Natural killer cell (primary cell): Measurements from ENCODE around the gene SLC24A3. TPM values are rescaled to one million over a fixed set of nuclear protein-coding genes. Genes with fewer than 3 reads are reported as not detected.

Experiments used
- ATAC-seq, 3 donors: fragments of 150-1000 bp in 2 of 3; fragments of 200-7000 bp in 1 of 3; cut with Tn5 transposase; 1 replicate in 1 of 3; 2 replicates in 2 of 3; pipeline ENCODE4 v1.10.0; 2021; ENCODE audit warnings: mild to moderate bottlenecking in 2 of 3, moderate library complexity in 2 of 3
- DNase-seq, 2 donors: peaks; one replicate each; pipeline versions ENCODE4 v3.0.0 to v3.0.0-alpha.2; 2013 to 2021; ENCODE audit warnings: mixed read lengths in 1 of 2
- H3K27ac ChIP-seq: one replicate; pipeline ENCODE4 v1.5.1; 2013; ENCODE audit warnings: mild to moderate bottlenecking, low read length
- H3K27me3 ChIP-seq: one replicate; pipeline ENCODE4 v1.6.1; 2013; ENCODE audit warnings: low read length; ENCODE audit not compliant: control insufficient read depth, insufficient read depth
- H3K36me3 ChIP-seq: one replicate; pipeline ENCODE4 v1.6.1; 2013; ENCODE audit warnings: low read length; ENCODE audit not compliant: control insufficient read depth, insufficient read depth
- H3K4me1 ChIP-seq: one replicate; pipeline ENCODE4 v1.6.1; 2013; ENCODE audit warnings: low read length; ENCODE audit not compliant: control insufficient read depth, insufficient read depth
- H3K4me3 ChIP-seq: one replicate; pipeline ENCODE4 v1.5.1; 2013; ENCODE audit warnings: low read length
- H3K9me3 ChIP-seq: one replicate; pipeline ENCODE4 v1.6.1; 2013; ENCODE audit warnings: low read length; ENCODE audit not compliant: control insufficient read depth, insufficient read depth
- H3K27ac Mint-ChIP-seq, 2 donors: one replicate each; pipeline ENCODE4 v1.8.0; 2022; ENCODE audit warnings: mild to moderate bottlenecking in 2 of 2, mixed read lengths in 2 of 2, moderate library complexity in 1 of 2
- H3K27me3 Mint-ChIP-seq, 2 donors: one replicate each; pipeline ENCODE4 v1.8.0; 2022; ENCODE audit warnings: low read depth in 2 of 2, mixed read lengths in 2 of 2
- H3K36me3 Mint-ChIP-seq: one replicate; pipeline ENCODE4 v1.8.0; 2022; ENCODE audit warnings: mixed read lengths
- H3K4me1 Mint-ChIP-seq, 2 donors: one replicate each; pipeline ENCODE4 v1.8.0; 2022; ENCODE audit warnings: mixed read lengths in 2 of 2
- H3K4me3 Mint-ChIP-seq: one replicate; pipeline ENCODE4 v1.8.0; 2022; ENCODE audit warnings: mild to moderate bottlenecking, moderate library complexity, mixed read lengths
- H3K9me3 Mint-ChIP-seq, 2 donors: one replicate each; pipeline ENCODE4 v1.8.0; 2022; ENCODE audit warnings: mixed read lengths in 2 of 2
- WGBS: methylation state at CpG from one replicate; pipeline ENCODE4 v1.1.7; 2013; ENCODE audit warnings: missing lambda C conversion rate; ENCODE audit not compliant: insufficient coverage; 5-methylcytosine and 5-hydroxymethylcytosine counted together
- intact Hi-C: fragments of 100-400 bp; cut with micrococcal nuclease; formaldehyde crosslinking; loops from one replicate; pipeline ENCODE4 v1.14.2; 2022
- total RNA-seq, 4 donors: library from RNA; stranded (reverse); fragments of 120-200 nt in 1 of 4; gene quantifications; one replicate each; pipeline versions ENCODE4 v1.2.3 to v1.2.4, GENCODE V29; 2013 to 2022
- TF ChIP-seq, protein P1 (sequence below): fragments of 200-600 bp; IDR thresholded peaks from one replicate; pipeline ENCODE4 v1.8.0; 2022; ENCODE audit warnings: antibody characterized with exemption

Gene SLC24A3
- total RNA-seq, 3 donors from 2014 or later (not counting 1 experiment from before 2014, with no cell fraction given), result 0.09 to 5.5 (median 0.99) TPM

GRCh38 chr20:19275038-19275629, 62.7 kb downstream of the SLC24A3 start:
- peaks cover 2 to 5% of the 10 kb centered on the region in 2 donors for H3K27me3 Mint-ChIP-seq
- Histone ChIP-seq H3K27me3 (no peaks in the 10 kb centered on the region), H3K9me3 (no peaks in the 10 kb centered on the region), H3K4me3 (no peak overlapping the region), H3K4me1 (no peaks in the 10 kb centered on the region), H3K36me3 (no peaks in the 10 kb centered on the region), H3K27ac (no peak overlapping the region)
- ATAC-seq, result no peak
- no peaks in the 10 kb centered on the region for H3K9me3 Mint-ChIP-seq
- DNase-seq, result no peak
- H3K27ac Mint-ChIP-seq, result no peak overlapping the region
- no peaks in the 10 kb centered on the region for H3K4me1 Mint-ChIP-seq
- H3K4me3 Mint-ChIP-seq, result no peak overlapping the region
- WGBS, result 53% methylated on average over 3 of the region's 3 CpGs
- intact Hi-C loops, result no loop called here
- no peaks in the 10 kb centered on the region for H3K36me3 Mint-ChIP-seq
- TF ChIP-seq, protein P1, sequence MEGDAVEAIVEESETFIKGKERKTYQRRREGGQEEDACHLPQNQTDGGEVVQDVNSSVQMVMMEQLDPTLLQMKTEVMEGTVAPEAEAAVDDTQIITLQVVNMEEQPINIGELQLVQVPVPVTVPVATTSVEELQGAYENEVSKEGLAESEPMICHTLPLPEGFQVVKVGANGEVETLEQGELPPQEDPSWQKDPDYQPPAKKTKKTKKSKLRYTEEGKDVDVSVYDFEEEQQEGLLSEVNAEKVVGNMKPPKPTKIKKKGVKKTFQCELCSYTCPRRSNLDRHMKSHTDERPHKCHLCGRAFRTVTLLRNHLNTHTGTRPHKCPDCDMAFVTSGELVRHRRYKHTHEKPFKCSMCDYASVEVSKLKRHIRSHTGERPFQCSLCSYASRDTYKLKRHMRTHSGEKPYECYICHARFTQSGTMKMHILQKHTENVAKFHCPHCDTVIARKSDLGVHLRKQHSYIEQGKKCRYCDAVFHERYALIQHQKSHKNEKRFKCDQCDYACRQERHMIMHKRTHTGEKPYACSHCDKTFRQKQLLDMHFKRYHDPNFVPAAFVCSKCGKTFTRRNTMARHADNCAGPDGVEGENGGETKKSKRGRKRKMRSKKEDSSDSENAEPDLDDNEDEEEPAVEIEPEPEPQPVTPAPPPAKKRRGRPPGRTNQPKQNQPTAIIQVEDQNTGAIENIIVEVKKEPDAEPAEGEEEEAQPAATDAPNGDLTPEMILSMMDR, result no peak

DNA sequence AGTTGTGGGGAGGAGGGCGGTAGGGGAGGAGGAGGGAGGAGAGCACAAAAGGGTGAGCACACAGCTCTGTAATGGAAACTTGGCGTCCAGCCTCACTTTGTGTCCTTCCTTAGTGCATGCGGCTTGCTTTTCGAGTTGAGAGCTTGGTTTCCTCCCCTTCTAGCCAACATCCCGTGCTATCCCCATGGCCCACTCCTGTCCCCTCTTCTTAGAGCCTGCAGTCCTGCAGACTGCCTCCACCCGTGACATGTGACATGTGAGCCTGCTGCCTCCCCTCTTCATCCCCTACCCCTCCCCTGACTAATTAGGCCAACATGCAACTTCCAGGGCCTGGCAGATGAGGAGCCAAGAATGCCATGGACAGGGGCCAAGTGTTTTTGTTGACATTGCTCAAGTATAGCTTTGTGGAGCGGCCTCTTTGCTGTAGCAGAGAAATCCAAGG, 63.2 kb downstream of the SLC24A3 start:
- intact Hi-C loops, result no loop called here
- TF ChIP-seq, protein P1, result no peak
- no peaks in the 10 kb centered on the region for H3K27me3 ChIP-seq
- ATAC-seq (no peak), DNase-seq (no peak)
- Mint-ChIP-seq H3K4me3 (no peak overlapping the region), H3K36me3 (no peaks in the 10 kb centered on the region), H3K9me3 (no peaks in the 10 kb centered on the region), H3K27ac (no peak overlapping the region), H3K27me3 (peaks cover 6% of the 10 kb centered on the region in 2 donors), H3K4me1 (no peaks in the 10 kb centered on the region)
- 77% methylated on average over 6 of the region's 7 CpGs for WGBS
- H3K4me1 ChIP-seq, result no peaks in the 10 kb centered on the region
- H3K4me3 ChIP-seq, result no peak overlapping the region
- no peak overlapping the region for H3K27ac ChIP-seq
- no peaks in the 10 kb centered on the region for H3K36me3 ChIP-seq
- H3K9me3 ChIP-seq, result no peaks in the 10 kb centered on the region

DNA sequence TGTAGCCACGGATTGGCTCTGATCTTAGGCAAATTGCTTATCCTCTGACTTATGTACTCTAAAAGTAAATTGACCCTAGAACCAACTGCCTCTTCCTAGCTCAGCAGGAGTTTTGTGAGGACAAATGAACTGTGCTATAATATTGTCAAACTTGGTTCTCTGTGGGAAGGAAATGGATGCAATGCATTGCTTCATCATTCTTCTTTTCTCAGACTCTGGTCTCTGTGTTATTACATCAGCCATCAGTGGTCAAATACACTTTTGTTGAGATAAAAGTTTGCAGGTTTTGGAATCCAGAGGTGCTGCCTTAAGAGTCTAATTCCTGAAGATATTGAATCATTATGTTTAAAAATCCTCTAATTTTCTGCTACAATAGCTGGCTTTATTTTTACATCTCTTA, 64.9 kb downstream of the SLC24A3 start:
- Histone ChIP-seq H3K36me3 (no peaks in the 10 kb centered on the region), H3K4me1 (no peaks in the 10 kb centered on the region), H3K9me3 (no peaks in the 10 kb centered on the region), H3K4me3 (no peak overlapping the region), H3K27ac (no peak overlapping the region), H3K27me3 (no peaks in the 10 kb centered on the region)
- DNase-seq (no peak), ATAC-seq (no peak)
- Mint-ChIP-seq H3K27me3 (peaks cover 6% of the 10 kb centered on the region in 2 donors), H3K4me3 (no peak overlapping the region), H3K4me1 (no peaks in the 10 kb centered on the region), H3K27ac (no peak overlapping the region), H3K36me3 (no peaks in the 10 kb centered on the region), H3K9me3 (no peaks in the 10 kb centered on the region)
- WGBS, result 80% methylated on average over 1 of the region's 1 CpG
- TF ChIP-seq, protein P1, result no peak
- intact Hi-C loops, result no loop called here

DNA sequence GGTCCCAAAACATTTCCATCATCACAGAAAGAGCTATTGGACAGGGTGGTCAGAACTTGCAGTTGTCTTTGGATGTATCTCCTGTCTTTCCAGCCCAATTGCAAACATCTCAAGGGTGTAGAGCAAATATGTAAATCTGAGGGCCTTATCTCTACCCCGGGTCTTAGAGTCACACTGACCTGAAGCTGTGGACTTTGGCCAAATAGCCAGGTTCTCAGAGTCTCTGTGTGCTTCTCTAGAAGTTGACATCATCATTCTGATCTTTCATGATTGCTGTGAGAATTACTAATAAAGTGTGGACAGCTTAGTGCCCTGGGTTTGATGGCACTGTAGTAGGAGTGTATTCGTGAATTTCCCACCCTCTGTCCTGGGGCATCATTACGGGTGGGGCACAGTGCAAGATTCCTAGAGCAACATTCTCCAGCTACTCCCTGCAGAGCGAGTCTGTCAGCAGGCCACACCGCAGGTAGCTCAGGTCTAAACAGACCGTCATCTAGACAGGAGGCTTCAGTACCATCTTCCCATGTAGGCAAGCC, 71.1 kb downstream of the SLC24A3 start:
- intact Hi-C loops, result no loop called here
- Mint-ChIP-seq H3K27me3 (peaks cover 6 to 8% of the 10 kb centered on the region in 2 donors), H3K4me3 (no peak overlapping the region), H3K4me1 (no peaks in the 10 kb centered on the region), H3K36me3 (no peaks in the 10 kb centered on the region), H3K27ac (no peak overlapping the region), H3K9me3 (no peaks in the 10 kb centered on the region)
- H3K9me3 ChIP-seq, result no peaks in the 10 kb centered on the region
- H3K4me1 ChIP-seq, result no peaks in the 10 kb centered on the region
- no peak overlapping the region for H3K27ac ChIP-seq
- 92% methylated on average over 6 of the region's 6 CpGs for WGBS
- DNase-seq (no peak), ATAC-seq (no peak)
- TF ChIP-seq, protein P1, result no peak
- no peak overlapping the region for H3K4me3 ChIP-seq
- no peaks in the 10 kb centered on the region for H3K36me3 ChIP-seq
- no peaks in the 10 kb centered on the region for H3K27me3 ChIP-seq
